KBM-7 (cell line): ENCODE data around the gene MGRN1.

ENCODE experiments used
- DNase-seq: peaks from one replicate; pipeline ENCODE4 v3.0.0-alpha.2; 2015
- in situ Hi-C: fragments of 300-500 bp; cut with MboI; formaldehyde crosslinking; loops from 2 replicates; pipeline ENCODE4 v1.14.3; 2020; ENCODE audit warnings: low sequenced_read_pairs, low pct_unique_long_range_greater_than_20kb, mixed read lengths

The MGRN1 gene

GRCh38 chr16:4692460-4693295, 68.1 kb downstream of the MGRN1 start:
- in situ Hi-C loops, result no loop called here

DNA sequence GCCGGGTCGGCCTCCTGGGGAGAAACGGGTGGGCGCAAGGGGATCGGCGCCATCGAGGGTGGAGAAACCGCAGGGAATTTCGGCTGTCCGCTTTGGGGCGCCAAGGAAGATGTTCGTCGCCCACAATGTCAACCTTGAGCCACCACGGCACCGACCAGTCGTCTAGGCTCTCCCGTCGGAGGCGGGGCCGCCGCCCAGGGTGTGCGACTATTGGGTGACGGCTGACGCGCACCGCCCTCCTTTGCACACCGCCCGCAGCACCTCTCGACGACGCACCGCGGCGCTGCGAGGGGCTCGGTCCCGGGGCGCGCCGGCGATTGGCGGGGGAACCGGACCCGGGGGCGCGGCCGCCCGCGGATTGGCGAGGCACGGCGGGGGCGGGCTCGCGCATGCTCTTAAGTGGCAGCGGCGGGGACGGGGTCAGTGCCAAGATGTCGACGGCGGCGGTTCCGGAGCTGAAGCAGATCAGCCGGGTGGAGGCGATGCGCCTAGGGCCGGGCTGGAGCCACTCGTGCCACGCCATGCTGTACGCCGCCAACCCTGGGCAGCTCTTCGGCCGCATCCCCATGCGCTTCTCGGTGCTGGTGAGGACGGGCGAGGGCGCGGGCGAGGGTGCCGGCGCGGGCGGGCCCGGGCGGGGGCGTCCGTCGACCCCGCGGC, 68.8 kb downstream of the MGRN1 start, which contains the start of gene NUDT16L1:
Gene NUDT16L1, plus strand, starts transcription at position 267 of the 660 bp plus-strand sequence. Its CDS starts 165 bp downstream, at position 432.
- DNase-seq, result peak; percentile 96
- in situ Hi-C loops, result no loop called here

More at GRCh38 chr16:4692460-4693295, 68.1 kb downstream of the MGRN1 start:
- peak; percentile 29 for DNase-seq

GRCh38 chr16:4693956-4694641, 69.5 kb downstream of the MGRN1 start:
- DNase-seq, result no peak
- in situ Hi-C loops, result no loop called here

GRCh38 chr16:4694642-4695451, 70.2 kb downstream of the MGRN1 start:
- in situ Hi-C loops, result no loop called here
- no peak for DNase-seq

- in situ Hi-C loops, result no loop called here
- DNase-seq, result no peak
Measured at GRCh38 chr16:4695473-4696171, 71.0 kb downstream of the MGRN1 start.

DNA sequence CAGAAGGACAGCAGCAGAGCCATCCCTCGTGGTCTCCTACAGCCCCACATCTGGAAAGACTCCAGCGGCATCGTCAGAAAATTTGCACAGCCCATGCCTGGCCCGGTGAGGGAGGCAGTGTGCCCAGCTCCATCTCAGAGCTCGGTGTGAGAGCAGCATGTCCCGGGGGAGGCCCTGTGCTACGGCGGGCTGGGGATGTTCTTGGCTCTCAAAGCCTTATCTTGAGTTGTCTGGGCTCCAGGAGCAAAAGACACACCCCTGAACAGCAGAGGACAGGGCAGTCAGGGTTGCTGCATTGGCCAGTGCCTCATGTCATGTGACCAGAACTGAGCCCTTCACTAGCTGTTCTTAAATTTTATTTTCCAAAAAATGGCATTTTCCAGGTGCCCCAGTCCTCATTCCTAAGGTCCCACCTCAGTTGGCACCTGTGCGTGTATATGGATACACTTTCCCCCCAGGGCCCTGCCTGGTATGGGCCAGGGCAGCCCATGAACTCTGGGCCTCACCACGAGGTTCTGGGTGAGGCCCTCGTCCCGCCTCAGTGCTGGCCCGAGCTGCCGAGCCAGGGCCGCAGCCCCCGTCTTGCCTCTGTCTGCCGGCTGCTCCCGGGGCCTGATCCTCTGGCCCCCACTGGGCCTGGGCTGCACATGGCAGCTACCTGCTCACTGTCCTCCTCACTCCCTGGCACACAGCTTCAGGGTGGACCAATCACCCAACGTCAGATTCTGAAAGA, 71.7 kb downstream of the MGRN1 start:
- no peak for DNase-seq
- in situ Hi-C loops, result no loop called here

- in situ Hi-C loops, result no loop called here
- no peak for DNase-seq
Measured at GRCh38 chr16:4696905-4697847, 72.5 kb downstream of the MGRN1 start.

GRCh38 chr16:4697848-4698291, 73.2 kb downstream of the MGRN1 start:
- DNase-seq, result no peak
- in situ Hi-C loops, result no loop called here

- no peak for DNase-seq
- in situ Hi-C loops, result no loop called here
Measured at GRCh38 chr16:4698321-4699045, 73.9 kb downstream of the MGRN1 start.

DNA sequence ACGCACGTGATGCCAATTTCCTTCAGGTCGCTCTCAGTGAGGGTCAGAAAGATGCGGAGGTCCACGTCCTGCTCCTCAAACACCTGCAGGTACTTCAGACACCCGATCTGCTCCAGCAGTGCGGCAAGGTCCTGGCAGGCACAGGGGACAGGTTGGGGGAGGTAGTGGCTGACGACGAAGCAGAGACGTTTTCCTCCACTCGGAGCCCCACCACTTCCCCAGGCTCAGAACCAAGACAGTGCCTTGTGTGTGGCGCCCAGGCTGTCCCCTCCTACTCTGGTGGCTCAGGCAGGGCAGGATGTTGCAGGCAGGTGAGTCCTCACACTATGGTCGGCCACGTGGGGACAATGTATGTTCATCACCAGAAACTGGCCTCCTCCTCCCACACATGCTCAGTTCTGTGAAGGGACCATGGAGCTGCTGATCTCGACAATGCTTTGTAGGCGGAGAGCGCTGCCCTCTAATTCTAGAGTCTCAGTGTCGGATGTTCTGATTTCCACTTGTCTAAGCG, 74.5 kb downstream of the MGRN1 start:
- in situ Hi-C loops, result no loop called here

DNA sequence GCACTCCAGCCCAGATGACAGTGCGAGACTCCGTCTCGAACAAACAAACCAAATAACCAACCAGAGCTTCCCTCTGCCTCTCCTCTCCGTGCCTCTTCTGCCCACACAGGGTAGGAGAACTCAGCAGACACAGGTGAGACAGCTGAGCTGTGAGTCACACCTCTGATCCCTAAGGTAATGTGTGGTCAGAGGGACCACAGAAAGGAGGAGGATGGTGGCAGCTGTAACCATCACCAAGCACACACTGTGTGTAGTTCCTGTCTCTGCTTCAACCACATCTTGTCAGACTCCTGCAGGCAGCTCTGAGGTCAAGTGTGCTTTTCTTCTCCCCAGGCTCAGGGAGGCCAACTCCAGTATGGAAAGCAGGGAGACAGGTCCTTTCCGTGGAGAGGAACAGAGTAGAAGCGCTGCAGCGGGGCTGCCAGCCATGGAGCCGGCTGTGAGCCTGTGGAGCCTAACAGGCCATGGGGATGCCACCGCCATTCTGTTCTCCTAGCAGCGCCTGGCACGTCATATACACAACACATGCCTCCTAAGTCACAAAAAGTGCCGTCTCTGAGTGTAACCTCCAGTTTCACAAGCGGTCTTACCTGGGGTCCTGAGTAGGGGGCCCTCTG, 75.9 kb downstream of the MGRN1 start:
- in situ Hi-C loops, result no loop called here

More for the DNA sequence above, 74.5 kb downstream of the MGRN1 start:
- no peak for DNase-seq

DNA sequence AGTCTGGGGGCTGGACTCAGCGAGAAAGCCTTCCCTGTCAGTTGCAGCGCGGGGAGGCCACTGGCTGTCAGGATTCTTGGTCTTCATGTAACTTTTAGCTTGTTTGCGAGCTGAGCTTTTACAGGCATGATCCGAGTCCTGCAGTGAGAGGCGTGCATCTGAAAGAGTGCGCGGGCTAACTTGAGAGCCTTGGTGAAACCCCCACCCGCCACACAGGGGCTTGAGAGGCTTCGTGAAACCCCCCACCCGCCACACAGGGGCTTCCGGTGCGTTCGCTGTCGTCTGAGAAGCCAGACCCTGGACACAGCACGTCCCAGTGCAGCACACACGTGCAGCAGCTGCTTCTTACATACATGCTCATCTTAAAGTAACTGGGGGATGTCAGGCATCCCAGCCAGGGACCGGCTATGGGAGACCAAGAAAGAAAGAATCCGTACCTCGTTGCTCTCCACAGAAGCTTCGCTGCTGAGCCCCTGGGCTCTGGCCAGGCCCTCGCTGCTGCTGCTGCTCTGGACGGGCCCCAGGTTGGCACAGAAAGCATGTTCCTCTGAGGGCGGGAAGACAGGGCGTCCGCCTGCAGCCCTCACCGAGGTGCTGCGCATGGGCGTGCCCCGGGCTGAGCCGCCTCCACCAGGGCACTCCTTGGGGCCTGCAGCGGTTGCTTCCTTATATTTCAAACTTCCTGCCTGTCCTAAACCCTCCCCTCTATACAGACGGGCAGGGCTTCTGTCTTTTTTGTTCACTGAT, 76.5 kb downstream of the MGRN1 start:
- in situ Hi-C loops, result no loop called here
- no peak for DNase-seq

More for the DNA sequence above, 75.9 kb downstream of the MGRN1 start:
- no peak for DNase-seq

- no peak for DNase-seq
- in situ Hi-C loops, result no loop called here
Measured at GRCh38 chr16:4701791-4702465, 77.3 kb downstream of the MGRN1 start.

DNA sequence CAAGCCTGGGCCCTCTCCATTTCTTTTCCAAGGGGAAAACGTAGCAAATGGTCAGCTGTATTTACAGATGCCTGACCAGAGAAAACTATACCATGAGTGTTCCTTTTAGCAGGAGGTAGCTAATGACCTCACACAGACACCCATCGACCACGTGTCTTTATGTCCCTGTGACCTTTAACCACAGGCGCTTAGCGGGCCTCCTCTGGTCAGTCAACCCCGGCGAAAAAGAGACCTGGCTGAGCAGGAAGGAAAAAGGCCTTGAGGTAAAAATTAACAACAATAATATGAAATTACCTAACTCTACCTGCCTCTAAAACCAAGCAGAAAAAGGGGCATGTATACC, 77.8 kb downstream of the MGRN1 start:
- no peak for DNase-seq

More for the DNA sequence above, 77.8 kb downstream of the MGRN1 start:
- in situ Hi-C loops, result no loop called here
